Activated CD8-positive, alpha-beta T cell treated with anti-CD3 and anti-CD28 coated beads, Interleukin-2, amount 10 ng/mL, durations not matched to agents 7 days and 5 days (primary cell): Measurements from ENCODE around the gene ARMH1. TPM values are rescaled to one million over a fixed set of nuclear protein-coding genes. Genes with fewer than 3 reads are reported as not detected.

ENCODE experiments used
- total RNA-seq, 2 experiments: library from RNA; stranded (reverse); gene quantifications; one replicate each; pipeline ENCODE4 v1.2.3, GENCODE V29; 2021

ARMH1 gene
- total RNA-seq, 2 experiments from 2014 or later, result 80.0 to 88.4 TPM

Other genes starting within 250 kb of the ARMH1 start
- 1 to 10 TPM; 4.0 to 4.6 TPM for gene TMEM53, start 233 bp upstream of the ARMH1 start, total RNA-seq
- not detected for gene RNU5D-1, start 56.5 kb downstream of the ARMH1 start, total RNA-seq
- 100 to 1,000 TPM; 125 to 126 TPM for gene KIF2C, start 65.1 kb downstream of the ARMH1 start, total RNA-seq
- 1,000 to 10,000 TPM; 1,750 to 1,777 TPM for gene RPS8, start 100.8 kb downstream of the ARMH1 start, total RNA-seq
- under 1 TPM; 0.26 to 0.42 TPM for gene BEST4, start 113.5 kb downstream of the ARMH1 start, total RNA-seq
- gene PLK3, start 125.7 kb downstream of the ARMH1 start, total RNA-seq, result 10 to 100 TPM; 64.8 to 68.0 TPM
- 1 to 10 TPM; 1.8 to 2.3 TPM for gene DYNLT4, start 132.6 kb downstream of the ARMH1 start, total RNA-seq
- 1 to 10 TPM; 4.5 to 8.8 TPM for gene BTBD19, start 133.8 kb downstream of the ARMH1 start, total RNA-seq
- gene PTCH2, start 168.5 kb downstream of the ARMH1 start, total RNA-seq, result 1 to 10 TPM; 1.3 to 1.4 TPM